GM10266 (cell line): ENCODE results near the gene ZNF428.

Experiments
- DNase-seq: peaks from one replicate; pipeline ENCODE4 v3.0.0; 2012; ENCODE audit errors: extremely low spot score
- CTCF ChIP-seq: IDR thresholded peaks from 2 replicates; pipeline ENCODE4 v1.5.1; 2012; ENCODE audit warnings: mild to moderate bottlenecking, low read depth; ENCODE audit not compliant: control insufficient read depth, insufficient read depth; ENCODE audit errors: missing control alignments

ZNF428 gene

GRCh38 chr19:43649514-43649913 is 30.1 kb upstream of the ZNF428 start:
- TF ChIP-seq CTCF, result no peak
- no peak for DNase-seq

GRCh38 chr19:43648633-43649032 is 29.2 kb upstream of the ZNF428 start:
- TF ChIP-seq CTCF, result no peak
- DNase-seq, result no peak

- no peak for DNase-seq
- no peak for TF ChIP-seq CTCF
These were observed 24.8 kb upstream of the ZNF428 start for GRCh38 chr19:43644181-43644580.

GRCh38 chr19:43643326-43643725 is 23.9 kb upstream of the ZNF428 start:
- DNase-seq, result no peak
- TF ChIP-seq CTCF, result no peak

GRCh38 chr19:43642531-43642930 is 23.1 kb upstream of the ZNF428 start:
- TF ChIP-seq CTCF, result no peak
- DNase-seq, result no peak

GRCh38 chr19:43641333-43641732 is 21.9 kb upstream of the ZNF428 start:
- no peak for TF ChIP-seq CTCF
- DNase-seq, result no peak

- no peak for TF ChIP-seq CTCF
- no peak for DNase-seq
These were observed 21.0 kb upstream of the ZNF428 start for GRCh38 chr19:43640424-43640757.
